ENCODE measurements around the gene CEL. TPM values are rescaled to one million over a fixed set of nuclear protein-coding genes. Genes with fewer than 3 reads are reported as not detected.

CEL gene
- total RNA-seq, 1 donor from 2014 or later = 3.4 TPM

DNA sequence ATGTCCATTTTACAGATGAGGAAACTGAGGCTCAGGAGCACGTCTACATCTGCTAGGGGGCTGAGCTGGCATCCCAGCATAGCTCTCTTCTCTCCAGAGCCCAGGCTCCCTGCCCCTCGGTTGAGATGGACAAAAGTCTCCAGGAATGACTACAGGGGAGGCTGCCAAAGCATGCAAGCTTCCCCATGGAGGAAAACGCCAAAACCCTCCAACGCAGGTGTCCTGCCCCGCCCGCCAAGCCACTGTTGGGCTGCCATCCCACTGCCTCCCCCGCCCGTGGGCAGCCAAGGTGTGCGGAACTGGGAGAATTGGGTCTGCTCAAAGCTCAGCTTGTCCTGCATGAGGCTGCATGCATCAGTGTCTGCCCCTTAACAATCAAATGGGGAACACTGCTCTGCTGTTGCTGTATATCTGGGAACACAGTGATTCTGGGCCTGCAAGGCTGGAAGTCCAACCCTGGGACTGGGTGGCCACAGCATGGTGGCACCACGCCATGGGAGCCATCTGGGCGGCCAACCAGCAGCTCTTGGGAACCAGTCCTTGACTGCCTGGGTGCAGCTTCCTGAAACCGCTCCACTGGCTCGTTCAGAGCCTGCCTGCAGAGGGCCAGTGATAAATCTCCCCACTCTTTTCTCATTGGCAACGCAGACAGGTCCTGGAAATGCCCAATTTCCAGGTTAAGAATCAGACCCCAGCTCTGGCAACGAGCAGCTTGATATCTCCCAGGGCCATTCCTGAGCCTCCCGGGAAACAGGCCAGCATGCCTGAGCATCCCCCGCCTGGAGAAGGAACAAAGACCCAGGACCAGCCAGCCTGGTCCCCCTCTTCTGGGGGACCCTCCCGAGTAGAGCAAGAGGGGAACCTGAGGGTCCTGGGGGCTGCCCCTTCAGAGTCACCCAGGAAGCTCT is 55.7 kb downstream of the CEL start:
- FAIRE-seq = no peak
- H3K4me3 Mint-ChIP-seq (ENCODE audit: unreplicated experiment) = peak overlapping the region; percentile 64

GRCh38 chr9:133118179-133118520 is 56.4 kb downstream of the CEL start:
- H3K4me3 Mint-ChIP-seq (ENCODE audit: unreplicated experiment) = no peak overlapping the region
- H3K4me1 ChIP-seq (ENCODE audit: insufficient read depth, low read length) = peaks cover 60% of the 10 kb centered on the region
- no peak for FAIRE-seq

More for the DNA sequence above, 55.7 kb downstream of the CEL start:
- Mint-ChIP-seq H3K36me3 (ENCODE audit: low read depth, unreplicated experiment) (peaks cover 4% of the 10 kb centered on the region), H3K9me3 (ENCODE audit: unreplicated experiment) (no peaks in the 10 kb centered on the region), H3K4me1 (ENCODE audit: low read depth, unreplicated experiment) (peaks cover 28% of the 10 kb centered on the region), H3K27ac (ENCODE audit: unreplicated experiment) (no peak overlapping the region), H3K27me3 (ENCODE audit: low read depth, unreplicated experiment) (no peaks in the 10 kb centered on the region)
- no peak overlapping the region for H3K9ac ChIP-seq (ENCODE audit: low read length)
- peaks cover 61% of the 10 kb centered on the region for H3K79me2 ChIP-seq (ENCODE audit: insufficient read depth, low read length)
- H3K4me3 ChIP-seq (ENCODE audit: insufficient read depth, low read depth, low read length) = no peak overlapping the region
- H4K20me1 ChIP-seq (ENCODE audit: insufficient read depth, low read length) = peaks cover 75% of the 10 kb centered on the region
- H3K36me3 ChIP-seq (ENCODE audit: insufficient read depth, low read length) = no peaks in the 10 kb centered on the region
- peak; percentile 48 for DNase-seq (ENCODE audit: low read depth)
- TF ChIP-seq EZH2 (IDR thresholded peaks at IDR 0.05; ENCODE audit: insufficient read depth, low read length) (no peak), CTCF (IDR thresholded peaks at IDR 0.05; ENCODE audit: insufficient read depth, low read depth, low read length) (no peak)
- no peak overlapping the region for H3K27ac ChIP-seq (ENCODE audit: low read depth, low read length)
- H2AFZ ChIP-seq (ENCODE audit: low read depth, low read length) = no peak overlapping the region
- H3K4me1 ChIP-seq (ENCODE audit: insufficient read depth, low read length) = peaks cover 61% of the 10 kb centered on the region
- no peaks in the 10 kb centered on the region for H3K27me3 ChIP-seq (ENCODE audit: insufficient read depth, low read length)
- H3K4me2 ChIP-seq (ENCODE audit: low read length) = no peak overlapping the region
- H3K9me3 ChIP-seq (ENCODE audit: insufficient read depth, low read depth, low read length) = no peaks in the 10 kb centered on the region

More at GRCh38 chr9:133118179-133118520, 56.4 kb downstream of the CEL start:
- H2AFZ ChIP-seq (ENCODE audit: low read depth, low read length) = no peak overlapping the region
- H3K27ac ChIP-seq (ENCODE audit: low read depth, low read length) = no peak overlapping the region
- H3K4me2 ChIP-seq (ENCODE audit: low read length) = no peak overlapping the region
- Mint-ChIP-seq H3K27me3 (ENCODE audit: low read depth, unreplicated experiment) (no peaks in the 10 kb centered on the region), H3K4me1 (ENCODE audit: low read depth, unreplicated experiment) (peaks cover 32% of the 10 kb centered on the region), H3K36me3 (ENCODE audit: low read depth, unreplicated experiment) (peaks cover 4% of the 10 kb centered on the region), H3K9me3 (ENCODE audit: unreplicated experiment) (no peaks in the 10 kb centered on the region), H3K27ac (ENCODE audit: unreplicated experiment) (no peak overlapping the region)
- no peak overlapping the region for H3K9ac ChIP-seq (ENCODE audit: low read length)
- no peaks in the 10 kb centered on the region for H3K27me3 ChIP-seq (ENCODE audit: insufficient read depth, low read length)
- no peak overlapping the region for H3K4me3 ChIP-seq (ENCODE audit: insufficient read depth, low read depth, low read length)
- H3K9me3 ChIP-seq (ENCODE audit: insufficient read depth, low read depth, low read length) = no peaks in the 10 kb centered on the region
- no peaks in the 10 kb centered on the region for H3K36me3 ChIP-seq (ENCODE audit: insufficient read depth, low read length)
- H4K20me1 ChIP-seq (ENCODE audit: insufficient read depth, low read length) = peaks cover 74% of the 10 kb centered on the region
- peaks cover 56% of the 10 kb centered on the region for H3K79me2 ChIP-seq (ENCODE audit: insufficient read depth, low read length)
- DNase-seq (ENCODE audit: low read depth) = no peak
- TF ChIP-seq CTCF (IDR thresholded peaks at IDR 0.05; ENCODE audit: insufficient read depth, low read depth, low read length) = no peak
- no peak for TF ChIP-seq EZH2 (IDR thresholded peaks at IDR 0.05; ENCODE audit: insufficient read depth, low read length)
